BJ (cell line): ENCODE results near the gene NEURL3. TPM values are rescaled to one million over a fixed set of nuclear protein-coding genes. Genes with fewer than 3 reads are reported as not detected.

Experiments used
- CTCF ChIA-PET: fragments of 350-600 bp; formaldehyde crosslinking; extraction: SDS; loops from one replicate; lab custom pipeline; 2021; ENCODE audit warnings: antibody characterized with exemption, inconsistent platforms; lab: Yijun Ruan, JAX
- POLR2A ChIA-PET: fragments of 300-600 bp; sonication (Branson Sonifier 250); formaldehyde crosslinking; extraction: SDS; loops from one replicate; lab custom pipeline; 2021; ENCODE audit warnings: antibody characterized with exemption; lab: Charles Lee
- DNase-seq: peaks from one replicate; pipeline ENCODE4 v3.0.0-alpha.2; 2011; ENCODE audit warnings: low read depth
- H3K27me3 ChIP-seq: 2 replicates; pipeline ENCODE4 v1.6.0; 2011; ENCODE audit warnings: low read length; ENCODE audit not compliant: control insufficient read depth, insufficient read depth
- H3K36me3 ChIP-seq: 2 replicates; pipeline ENCODE4 v1.5.1; 2011; ENCODE audit warnings: low read length; ENCODE audit not compliant: control insufficient read depth, insufficient read depth
- H3K4me3 ChIP-seq: 2 replicates; pipeline ENCODE4 v1.5.1; 2011; ENCODE audit warnings: low read depth, mild to moderate bottlenecking, control low read depth, low read length
- CTCF ChIP-seq: IDR thresholded peaks from 2 replicates; pipeline ENCODE4 v1.5.1; 2011; ENCODE audit warnings: low read depth, mild to moderate bottlenecking, control low read depth, inconsistent platforms, low read length, moderate library complexity; ENCODE audit not compliant: insufficient read depth
- polyA plus RNA-seq: library from polyadenylated mRNA; depleted of rRNA; stranded (reverse); fragments of >200 nt; gene quantifications from 2 replicates; pipeline ENCODE4 v1.2.3, GENCODE V29; 2011

The NEURL3 gene
- polyA plus RNA-seq, 1 experiment = not detected

GRCh38 chr2:96528006-96528699 is 23.0 kb upstream of the NEURL3 start:
- POLR2A ChIA-PET = no interaction called here
- no peak for DNase-seq
- CTCF ChIA-PET = interaction anchor here (0.7 to 1.7 kb wide), 6 partner anchors 10 to 584 kb away, joined by 3 to 7 read pairs (median 5); partner anchors contain the start of gene ANKRD36
- TF ChIP-seq CTCF = no peak
- Histone ChIP-seq H3K36me3 (no peaks in the 10 kb centered on the region), H3K27me3 (no peaks in the 10 kb centered on the region), H3K4me3 (peak overlapping the region; percentile 34; the same call in 1 of the 2 replicates)

- TF ChIP-seq CTCF = peak; percentile 49
- DNase-seq = no peak
- ChIA-PET POLR2A (no interaction called here), CTCF (interaction anchor here (1.3 to 1.7 kb wide), 5 partner anchors 10 to 585 kb away, joined by 4 to 7 read pairs (median 6); partner anchors contain the start of gene ANKRD36)
- Histone ChIP-seq H3K36me3 (no peaks in the 10 kb centered on the region), H3K27me3 (no peaks in the 10 kb centered on the region), H3K4me3 (peak overlapping the region; percentile 34)
Measured at GRCh38 chr2:96527286-96528005, 22.3 kb upstream of the NEURL3 start.

GRCh38 chr2:96526615-96527285 is 21.6 kb upstream of the NEURL3 start:
- no peak for TF ChIP-seq CTCF
- Histone ChIP-seq H3K27me3 (no peaks in the 10 kb centered on the region), H3K36me3 (no peaks in the 10 kb centered on the region), H3K4me3 (peak overlapping the region; percentile 34)
- ChIA-PET CTCF (interaction anchor here (0.7 to 1.6 kb wide), 4 partner anchors 18 to 586 kb away, joined by 3 to 7 read pairs (median 4); partner anchors contain the start of gene ANKRD36), POLR2A (no interaction called here)
- DNase-seq = no peak

- ChIA-PET POLR2A (no interaction called here), CTCF (interaction anchor here (0.7 to 1.5 kb wide), 4 partner anchors 17 to 119 kb away, joined by 3 to 7 read pairs (median 4); no protein-coding TSS in a partner anchor)
- no peaks in the 10 kb centered on the region for H3K27me3 ChIP-seq
- no peaks in the 10 kb centered on the region for H3K36me3 ChIP-seq
- no peak overlapping the region for H3K4me3 ChIP-seq
- no peak for TF ChIP-seq CTCF
- no peak for DNase-seq
Measured at GRCh38 chr2:96526101-96526591, 21.0 kb upstream of the NEURL3 start.
